ENCODE results near the gene MDC1. TPM values are rescaled to one million over a fixed set of nuclear protein-coding genes. Genes with fewer than 3 reads are reported as not detected.

The MDC1 gene
- total RNA-seq, 1 experiment from 2014 or later: 75.8 TPM

- no peak for TF ChIP-seq CBX3 (IDR thresholded peaks at IDR 0.05; ENCODE audit: low read depth)
- no peak for TF ChIP-seq JUND (IDR thresholded peaks at IDR 0.05)
Observed at GRCh38 chr6:30657454-30657853, 59.6 kb downstream of the MDC1 start (continued).

- TF ChIP-seq EGR1 (IDR thresholded peaks at IDR 0.05; ENCODE audit: low read depth) (no peak), SP1 (IDR thresholded peaks at IDR 0.05; ENCODE audit: low read depth) (no peak)
- Histone ChIP-seq H3K9ac (ENCODE audit: low read length) (no peak overlapping the region), H4K20me1 (ENCODE audit: insufficient read depth) (no peaks in the 10 kb centered on the region), H3K9me3 (ENCODE audit: control insufficient read depth in 1 of 2, insufficient read depth in 1 of 2, low read depth in 1 of 2, low read length in 2 of 2) (no peaks in the 10 kb centered on the region), H3K9me2 (ENCODE audit: insufficient read depth) (no peaks in the 10 kb centered on the region), H3K4me2 (ENCODE audit: low read length) (no peak overlapping the region), H3K36me3 (ENCODE audit: control insufficient read depth in 1 of 2, insufficient read depth in 2 of 2, low read length in 2 of 2) (peaks cover 40 to 69% of the 10 kb centered on the region in 2 experiments; a peak in 3 of 4 replicates), H3K27me3 (ENCODE audit: insufficient read depth, low read length) (no peaks in the 10 kb centered on the region), H3K79me2 (ENCODE audit: insufficient read depth, low read length) (no peaks in the 10 kb centered on the region), H3K4me1 (ENCODE audit: control insufficient read depth in 1 of 2, insufficient read depth in 2 of 2, low read length in 2 of 2) (no peaks in the 10 kb centered on the region), H3K27ac (ENCODE audit: low read depth, low read length) (no peak overlapping the region), H3K4me3 (replicated peaks in 1 of 2; ENCODE audit: low read depth in 1 of 2, low read length in 2 of 2) (no peak overlapping the region), H2AFZ (ENCODE audit: low read depth, low read length, poor library complexity, severe bottlenecking) (no peak overlapping the region)
- BruUV-seq (replicated peaks): no TSS peak
- DNase-seq (ENCODE audit: low read depth, low spot score): no peak
- ChIA-PET POLR2A (no interaction called here), RAD21 (ENCODE audit: low non-redundant PET in 1 of 2, low total read pairs in 2 of 2, uncharacterized antibody in 2 of 2, unreplicated experiment in 2 of 2) (no interaction called here), CTCF (no interaction called here)
- ATAC-seq: no peak
- intact Hi-C loops (cut with micrococcal nuclease): no loop called here
Observed at GRCh38 chr6:30656513-30656912, 60.6 kb downstream of the MDC1 start.

- peaks cover 46 to 75% of the 10 kb centered on the region in 2 experiments; a peak in 3 of 4 replicates for H3K36me3 ChIP-seq (ENCODE audit: control insufficient read depth in 1 of 2, insufficient read depth in 2 of 2, low read length in 2 of 2)
- RAD21 ChIA-PET (ENCODE audit: low non-redundant PET in 1 of 2, low total read pairs in 2 of 2, uncharacterized antibody in 2 of 2, unreplicated experiment in 2 of 2): no interaction called here
- POLR2A ChIA-PET: no interaction called here
- no peak overlapping the region for H3K9ac ChIP-seq (ENCODE audit: low read length)
- no peaks in the 10 kb centered on the region for H3K79me2 ChIP-seq (ENCODE audit: insufficient read depth, low read length)
- no TSS peak for BruUV-seq (replicated peaks)
- intact Hi-C loops (cut with micrococcal nuclease): no loop called here
- H2AFZ ChIP-seq (ENCODE audit: low read depth, low read length, poor library complexity, severe bottlenecking): no peak overlapping the region
- H3K4me3 ChIP-seq (replicated peaks in 1 of 2; ENCODE audit: low read depth in 1 of 2, low read length in 2 of 2): no peak overlapping the region
- H4K20me1 ChIP-seq (ENCODE audit: insufficient read depth): no peaks in the 10 kb centered on the region
- H3K27me3 ChIP-seq (ENCODE audit: insufficient read depth, low read length): no peaks in the 10 kb centered on the region
- DNase-seq (ENCODE audit: low read depth, low spot score) (no peak), ATAC-seq (no peak)
- no peaks in the 10 kb centered on the region for H3K9me2 ChIP-seq (ENCODE audit: insufficient read depth)
- CTCF ChIA-PET: no interaction called here
- H3K27ac ChIP-seq (ENCODE audit: low read depth, low read length): no peak overlapping the region
- TF ChIP-seq EZH2phosphoT487 (IDR thresholded peaks at IDR 0.05; ENCODE audit: borderline replicate concordance) (no peak), ELF1 (IDR thresholded peaks at IDR 0.05; ENCODE audit: borderline replicate concordance, low read depth) (no peak), SRF (IDR thresholded peaks at IDR 0.05; ENCODE audit: low read depth) (no peak), SP1 (IDR thresholded peaks at IDR 0.05; ENCODE audit: low read depth) (no peak), FOSL1 (IDR thresholded peaks at IDR 0.05; ENCODE audit: low read depth) (no peak), RAD21 (IDR thresholded peaks at IDR 0.05; ENCODE audit: low read depth) (no peak), POLR2AphosphoS5 (IDR thresholded peaks at IDR 0.05; ENCODE audit: low read depth, low read length) (no peak), TCF7L2 (IDR thresholded peaks at IDR 0.05; ENCODE audit: borderline replicate concordance, extremely low read depth, insufficient read depth, insufficient read length) (no peak), JUND (IDR thresholded peaks at IDR 0.05) (no peak), MAX (IDR thresholded peaks at IDR 0.05) (no peak), POLR2A (IDR thresholded peaks at IDR 0.05; ENCODE audit: borderline replicate concordance, extremely low read depth, insufficient read depth, insufficient read length) (no peak), YY1 (IDR thresholded peaks at IDR 0.05; ENCODE audit: extremely low read depth, insufficient replicate concordance, low read depth, low read length) (no peak), ZFX (IDR thresholded peaks at IDR 0.05) (no peak)
- no peak overlapping the region for H3K4me2 ChIP-seq (ENCODE audit: low read length)
- H3K4me1 ChIP-seq (ENCODE audit: control insufficient read depth in 1 of 2, insufficient read depth in 2 of 2, low read length in 2 of 2): no peaks in the 10 kb centered on the region
- no peaks in the 10 kb centered on the region for H3K9me3 ChIP-seq (ENCODE audit: control insufficient read depth in 1 of 2, insufficient read depth in 1 of 2, low read depth in 1 of 2, low read length in 2 of 2)
Observed at GRCh38 chr6:30655743-30656094, 61.4 kb downstream of the MDC1 start.
